T47D (cell line): ENCODE results near the gene GALK2.

Experiments
- DNase-seq, 2 experiments: peaks; one replicate each; pipeline versions ENCODE4 v3.0.0 to v3.0.0-alpha.2; 2011 to 2012; ENCODE audit warnings: low read depth in 1 of 2, low spot score in 1 of 2
- JUND ChIP-seq: IDR thresholded peaks from 2 replicates; pipeline ENCODE4 v1.6.1; 2012; ENCODE audit warnings: low read depth
- in situ Hi-C: cut with HindIII; loops from 2 replicates; pipeline ENCODE4 v1.10.0; 2016; ENCODE audit warnings: low sequenced_read_pairs, low pct_unique_long_range_greater_than_20kb

Gene GALK2

DNA sequence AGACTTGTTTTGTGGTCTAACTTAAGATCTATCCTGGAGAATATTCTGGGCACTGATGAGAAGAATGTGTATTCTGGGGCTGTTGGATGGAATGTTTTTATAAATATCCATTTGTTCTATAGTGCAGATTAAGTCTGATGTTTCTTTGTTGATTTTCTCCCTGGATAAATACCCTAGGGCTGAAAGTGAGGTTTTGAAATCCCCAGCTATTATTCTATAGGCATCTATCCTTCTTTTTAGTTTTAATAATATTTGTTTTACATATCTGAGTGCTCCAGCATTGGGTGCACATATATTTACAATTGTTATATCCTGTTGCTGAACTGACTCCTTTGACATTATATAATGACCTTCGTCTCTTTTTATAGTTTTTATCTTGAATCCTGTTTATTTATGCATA is 42.9 kb downstream of the GALK2 start:
- DNase-seq, result peak in 1 of 2 experiments; percentile 68
- in situ Hi-C loops, result no loop called here
- no peak for TF ChIP-seq JUND

DNA sequence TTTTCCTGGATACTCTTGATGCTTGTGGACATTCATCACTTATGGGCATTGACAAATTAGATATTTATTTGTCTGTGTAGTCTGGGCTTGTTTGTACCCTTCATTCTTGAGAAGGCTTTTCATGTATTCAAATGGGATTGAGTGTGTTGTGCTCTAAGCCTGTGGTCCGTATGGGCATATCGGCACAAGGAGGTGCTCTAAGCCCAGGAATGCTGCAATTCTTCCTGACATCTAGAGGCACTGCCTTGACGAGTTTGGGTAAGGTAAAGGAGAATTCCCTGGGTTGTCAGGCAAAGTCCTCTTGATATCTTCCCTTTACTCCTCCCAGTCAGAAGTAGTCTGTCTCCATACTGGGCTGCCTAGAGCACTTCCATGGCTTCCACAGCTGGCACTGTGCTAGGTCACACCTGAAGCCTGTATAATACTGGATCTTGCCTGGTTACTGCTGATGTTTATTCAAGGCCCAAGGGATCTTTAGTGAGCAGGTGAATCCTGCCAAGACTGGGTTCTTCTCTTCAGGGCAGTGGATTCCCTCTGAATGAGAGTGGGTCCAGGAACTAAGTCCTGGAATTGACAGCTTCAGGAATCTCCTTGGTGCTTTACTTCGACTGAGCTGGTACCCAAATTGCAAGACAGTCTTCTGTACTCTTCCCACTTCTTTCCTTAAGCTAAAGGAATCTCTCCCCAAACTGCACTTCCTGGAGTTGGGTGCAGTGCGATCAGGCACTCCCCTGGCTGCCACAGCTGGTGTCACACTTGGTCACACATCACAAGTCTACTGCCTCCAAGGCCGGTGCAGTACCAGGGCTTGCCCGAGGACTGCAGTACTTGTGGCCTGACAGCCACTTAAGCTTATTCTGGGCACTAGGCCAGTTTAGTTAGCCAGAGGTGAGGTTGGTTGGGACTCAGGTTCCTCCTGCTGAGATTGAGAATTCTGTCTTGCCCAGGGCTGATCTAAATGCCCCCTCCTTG is 46.0 kb downstream of the GALK2 start:
- peak in 1 of 2 experiments; percentile 76 for DNase-seq

DNA sequence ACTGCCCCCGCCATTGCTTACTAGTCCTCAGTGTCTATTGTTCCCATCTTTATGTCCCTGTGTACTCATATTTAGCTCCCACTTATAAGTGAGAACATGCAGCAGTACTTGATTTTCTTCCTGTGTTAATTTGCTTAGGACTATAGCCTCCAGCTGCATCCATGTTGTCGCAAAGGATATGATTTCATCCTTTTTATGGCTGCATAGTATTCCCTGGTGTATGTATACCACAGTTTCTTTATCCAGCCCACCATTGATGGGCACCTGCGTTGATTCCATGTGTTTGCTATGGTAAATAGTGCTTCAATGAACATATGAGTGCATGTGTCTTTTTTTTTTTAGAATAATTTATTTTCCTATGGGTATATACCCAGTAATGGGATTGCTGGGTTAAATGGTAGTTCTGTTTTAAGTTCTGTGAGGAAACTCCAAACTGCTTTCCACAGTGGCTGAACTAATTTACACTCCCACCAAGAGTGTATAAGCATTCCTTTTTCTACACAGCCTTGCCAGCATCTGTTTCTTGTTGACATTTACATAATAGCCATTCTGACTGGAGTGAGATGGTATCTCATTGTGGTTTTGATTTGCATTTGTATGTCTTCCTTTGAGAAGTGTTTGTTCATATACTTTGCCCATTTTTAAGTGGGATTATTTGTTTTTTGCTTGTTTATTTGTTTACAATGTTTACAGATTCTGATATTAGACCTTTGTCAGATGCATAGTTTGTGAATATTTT is 53.7 kb downstream of the GALK2 start:
- DNase-seq, result peak in 1 of 2 experiments; percentile 56
- TF ChIP-seq JUND, result no peak
- in situ Hi-C loops, result no loop called here

More for the DNA sequence above, 46.0 kb downstream of the GALK2 start:
- in situ Hi-C loops, result no loop called here
- TF ChIP-seq JUND, result no peak

- DNase-seq, result peak in 1 of 2 experiments; percentile 66
- no peak for TF ChIP-seq JUND
- in situ Hi-C loops, result no loop called here
Measured at GRCh38 chr15:49225572-49226281, 55.7 kb downstream of the GALK2 start.

- TF ChIP-seq JUND, result no peak
- DNase-seq, result no peak
- in situ Hi-C loops, result no loop called here
Measured at GRCh38 chr15:49227602-49228001, 57.6 kb downstream of the GALK2 start.

DNA sequence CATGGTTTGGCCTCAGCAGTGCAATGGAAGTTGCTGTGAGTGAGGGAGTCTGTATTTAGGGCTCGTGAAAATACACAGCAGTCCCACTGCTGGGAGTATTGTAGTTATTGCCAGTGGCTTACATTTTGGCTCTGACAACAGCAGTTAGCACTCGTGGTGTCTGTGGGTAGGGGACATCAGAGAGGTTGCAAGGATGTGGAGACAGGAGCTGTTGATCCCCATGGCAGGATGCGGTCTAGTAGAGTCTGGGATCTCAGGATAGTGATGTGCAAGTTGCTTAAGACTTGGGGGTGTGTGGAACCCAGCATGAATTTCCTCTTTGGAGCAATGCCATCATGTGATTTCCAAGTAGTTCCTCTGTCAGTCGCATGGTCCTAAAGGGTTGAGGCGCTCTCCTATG is 59.9 kb downstream of the GALK2 start:
- DNase-seq, result no peak
- in situ Hi-C loops, result no loop called here
- no peak for TF ChIP-seq JUND

DNA sequence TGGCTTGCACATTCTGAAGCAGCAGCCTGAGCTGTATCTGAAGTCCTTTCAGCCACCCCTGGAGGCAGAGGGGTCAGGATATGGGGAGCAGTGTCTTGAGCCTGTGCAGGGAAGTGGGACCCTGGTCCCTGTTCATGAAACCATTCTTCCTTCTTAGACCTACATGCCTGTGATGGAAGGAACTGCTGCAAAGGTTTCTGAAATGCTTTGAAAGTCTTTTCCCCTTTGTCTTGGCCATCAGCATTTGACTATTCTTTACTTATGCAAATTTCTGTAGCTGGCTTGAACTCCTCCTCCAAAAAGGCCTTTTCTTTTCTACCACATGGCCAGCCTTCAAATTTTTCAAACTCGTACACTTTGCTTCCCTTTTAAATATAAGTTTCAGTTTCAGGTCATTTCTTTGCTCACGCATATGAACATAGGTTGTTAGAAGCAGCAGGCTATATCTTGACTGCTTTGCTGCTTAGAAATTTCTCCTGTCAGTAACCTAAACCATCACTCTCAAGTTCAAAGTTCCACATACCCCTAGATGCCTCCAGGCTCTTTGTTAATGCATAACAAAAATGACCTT is 62.3 kb downstream of the GALK2 start:
- in situ Hi-C loops, result no loop called here
- no peak for TF ChIP-seq JUND
- DNase-seq, result no peak

DNA sequence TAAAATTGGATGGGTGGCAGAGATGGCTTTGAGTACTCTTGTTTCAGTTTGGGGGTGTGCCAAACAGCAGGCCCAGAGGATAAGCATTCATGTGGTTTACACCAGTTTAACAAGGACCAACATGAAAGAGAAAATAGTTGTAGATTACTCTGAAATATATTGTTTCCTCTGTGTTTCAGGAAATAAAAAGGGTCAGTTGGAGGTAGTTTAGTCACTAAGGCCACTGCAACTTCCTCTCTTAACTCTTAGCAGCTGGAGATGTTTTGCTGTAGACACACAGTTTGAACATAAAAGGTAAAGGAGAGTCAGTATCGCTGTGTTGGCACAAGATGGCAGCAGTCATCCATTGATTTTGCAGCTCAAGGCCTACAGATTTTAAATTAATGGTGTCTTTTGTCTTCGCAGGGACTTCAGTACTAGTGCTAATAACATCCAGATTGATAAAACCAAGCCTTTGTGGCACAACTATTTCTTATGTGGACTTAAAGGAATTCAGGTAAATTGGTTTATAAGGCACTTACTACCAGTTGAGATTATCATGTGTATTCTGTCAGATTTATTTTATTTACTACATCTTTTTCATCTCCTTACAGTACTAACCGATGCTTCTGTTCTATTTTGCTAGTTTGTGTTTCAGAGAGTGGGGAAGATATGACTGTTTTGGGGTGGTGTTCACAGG is 65.5 kb downstream of the GALK2 start:
- TF ChIP-seq JUND, result no peak
- peak; percentile 23 to 73 for DNase-seq
- in situ Hi-C loops, result no loop called here

GRCh38 chr15:49236869-49237268 is 66.8 kb downstream of the GALK2 start:
- in situ Hi-C loops, result no loop called here
- TF ChIP-seq JUND, result no peak
- no peak for DNase-seq

DNA sequence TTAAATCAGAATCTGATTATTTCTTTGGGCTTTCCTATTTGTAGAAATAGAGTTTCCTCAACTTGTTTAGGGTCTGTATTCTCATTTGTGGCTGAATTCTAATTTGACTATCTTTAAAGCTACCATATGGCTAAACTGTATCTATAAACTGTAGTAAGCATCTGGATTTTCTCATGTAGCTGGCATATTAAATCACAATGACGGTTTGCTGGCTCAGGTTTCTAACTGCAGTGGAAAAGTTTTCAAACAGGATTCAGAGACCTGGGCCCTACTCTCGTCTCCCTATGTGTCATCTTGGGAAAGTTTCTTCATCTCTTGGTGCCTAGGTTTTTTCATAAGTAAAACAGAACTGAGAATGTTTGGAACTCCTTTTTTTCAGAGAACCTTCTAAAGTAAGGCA is 68.3 kb downstream of the GALK2 start:
- no peak for DNase-seq
- in situ Hi-C loops, result no loop called here
- TF ChIP-seq JUND, result no peak

GRCh38 chr15:49239105-49239504 is 69.1 kb downstream of the GALK2 start:
- no peak for TF ChIP-seq JUND
- no peak for DNase-seq
- in situ Hi-C loops, result no loop called here

GRCh38 chr15:49242820-49243219 is 72.8 kb downstream of the GALK2 start:
- no peak for TF ChIP-seq JUND
- in situ Hi-C loops, result no loop called here
- no peak for DNase-seq
